Endothelial cell of umbilical vein (primary cell): ENCODE measurements around the gene SEC22B. TPM values are rescaled to one million over a fixed set of nuclear protein-coding genes. Genes with fewer than 3 reads are reported as not detected.
"Not testable (repeated sequence)": the region's sequence is repeated elsewhere in the genome, so short reads cannot be mapped to it uniquely, and the experiment has no call there.

Experiments
- BruUV-seq: library from RNA; stranded (reverse); fragments of 400-500 nt; replicated peaks from 2 replicates; lab custom pipeline; 2021; lab: Mats Ljungman, UMichigan
- CTCF ChIA-PET: fragments of 300-600, 350-600 bp; sonication (Branson Sonifier 250); formaldehyde crosslinking; loops from one replicate; lab custom pipeline; 2021; ENCODE audit warnings: antibody characterized with exemption, inconsistent platforms; lab: Charles Lee
- POLR2A ChIA-PET: fragments of 300-600, 350-600 bp; sonication (Branson Sonifier 250); formaldehyde crosslinking; loops from one replicate; lab custom pipeline; 2021; ENCODE audit warnings: antibody characterized with exemption, inconsistent platforms; lab: Charles Lee
- DNase-seq: peaks from one replicate; pipeline ENCODE4 v3.0.0-alpha.2; 2011; ENCODE audit warnings: low read depth, low spot score
- FAIRE-seq: peaks from 2 replicates; lab custom pipeline; 2011; peaks lifted over from hg19 to GRCh38; lab: Jason Lieb, UNC
- H2AFZ ChIP-seq: 2 replicates; pipeline ENCODE4 v1.6.0; 2012; ENCODE audit warnings: low read depth, low read length, control low read depth, inconsistent platforms
- H3K27ac ChIP-seq: 2 replicates; pipeline ENCODE4 v1.5.1; 2011; ENCODE audit warnings: low read depth, mild to moderate bottlenecking, control low read depth, low read length, moderate library complexity; ENCODE audit not compliant: insufficient read depth
- H3K27me3 ChIP-seq, 2 experiments: 2 replicates each; pipeline versions ENCODE4 v1.6.0 to v1.6.1; 2011; ENCODE audit warnings: low read length in 2 of 2, mixed read lengths in 1 of 2; ENCODE audit not compliant: control insufficient read depth in 2 of 2, insufficient read depth in 2 of 2
- H3K36me3 ChIP-seq, 2 experiments: 2 replicates in 1 of 2; 3 replicates in 1 of 2; pipeline ENCODE4 v1.5.1; 2011; ENCODE audit warnings: low read length in 2 of 2, mild to moderate bottlenecking in 1 of 2, moderate library complexity in 1 of 2; ENCODE audit not compliant: control insufficient read depth in 2 of 2, insufficient read depth in 2 of 2; ENCODE audit errors: extremely low read depth in 1 of 2
- H3K4me1 ChIP-seq: 3 replicates; pipeline ENCODE4 v1.5.1; 2011; ENCODE audit warnings: mild to moderate bottlenecking, low read length; ENCODE audit not compliant: control insufficient read depth, insufficient read depth; ENCODE audit errors: extremely low read depth
- H3K4me2 ChIP-seq: 2 replicates; pipeline ENCODE4 v1.6.1; 2011; ENCODE audit warnings: low read length, control low read depth, mixed read lengths; ENCODE audit not compliant: insufficient read depth
- H3K4me3 ChIP-seq, 3 experiments: fragments of 200-600 bp in 1 of 3; sonication (generic), shearing (Covaris generic) in 1 of 3; replicated peaks in 1 of 3; 2 replicates each; pipeline ENCODE4 v1.5.1; 2011 to 2016; ENCODE audit warnings: control low read depth in 3 of 3, low read length in 3 of 3, mild to moderate bottlenecking in 2 of 3, inconsistent platforms in 1 of 3, low read depth in 1 of 3, moderate library complexity in 1 of 3; ENCODE audit not compliant: insufficient read depth in 1 of 3
- H3K79me2 ChIP-seq: 2 replicates; pipeline ENCODE4 v1.6.0; 2012; ENCODE audit warnings: low read length, inconsistent platforms; ENCODE audit not compliant: control insufficient read depth, insufficient read depth
- H3K9ac ChIP-seq: replicated peaks from 2 replicates; pipeline ENCODE3; 2011; ENCODE audit warnings: low read length, control low read depth; ENCODE audit not compliant: insufficient read depth; ENCODE audit errors: extremely low read depth
- H3K9me1 ChIP-seq: replicated peaks from 3 replicates; pipeline ENCODE4 v1.6.0; 2011; ENCODE audit warnings: mild to moderate bottlenecking, low read length; ENCODE audit not compliant: control insufficient read depth, insufficient read depth; ENCODE audit errors: extremely low read depth
- H3K9me3 ChIP-seq: replicated peaks from 2 replicates; pipeline ENCODE4 v1.5.1; 2012; ENCODE audit warnings: low read length, inconsistent platforms; ENCODE audit not compliant: control insufficient read depth, insufficient read depth
- H4K20me1 ChIP-seq: replicated peaks from 2 replicates; pipeline ENCODE3; 2011; ENCODE audit warnings: mild to moderate bottlenecking, low read length; ENCODE audit not compliant: control insufficient read depth, insufficient read depth; ENCODE audit errors: extremely low read depth
- CTCF ChIP-seq, 2 donors: IDR thresholded peaks; 1 replicate in 1 of 2; 2 replicates in 1 of 2; pipeline ENCODE4 v1.5.1; 2011; ENCODE audit warnings: low read length in 2 of 2, mild to moderate bottlenecking in 2 of 2, moderate library complexity in 2 of 2, control low read depth in 1 of 2, inconsistent platforms in 1 of 2, low read depth in 1 of 2; ENCODE audit not compliant: insufficient read depth in 1 of 2; ENCODE audit errors: extremely low read depth in 1 of 2
- EZH2 ChIP-seq: IDR thresholded peaks from 2 replicates; pipeline ENCODE4 v1.6.1; 2012; ENCODE audit warnings: borderline replicate concordance, low read depth, mild to moderate bottlenecking, moderate library complexity, low read length, inconsistent platforms; ENCODE audit not compliant: severe bottlenecking
- FOS ChIP-seq: IDR thresholded peaks from 2 replicates; pipeline ENCODE4 v1.6.1; 2011; ENCODE audit warnings: mild to moderate bottlenecking, low read length, moderate library complexity, borderline replicate concordance; ENCODE audit not compliant: insufficient read depth
- GATA2 ChIP-seq: IDR thresholded peaks from 2 replicates; pipeline ENCODE4 v1.7.0; 2011; ENCODE audit warnings: low read depth, mild to moderate bottlenecking, moderate library complexity, mixed read lengths, low read length; ENCODE audit not compliant: insufficient read length, insufficient read depth
- JUN ChIP-seq: IDR thresholded peaks from 2 replicates; pipeline ENCODE4 v1.6.1; 2011; ENCODE audit warnings: borderline replicate concordance, low read depth; ENCODE audit not compliant: insufficient read length, insufficient read depth
- MYC ChIP-seq: IDR thresholded peaks from one replicate; pipeline ENCODE4 v1.6.1; 2011; ENCODE audit warnings: mild to moderate bottlenecking, low read depth, low read length
- POLR2A ChIP-seq: IDR thresholded peaks from 2 replicates; pipeline ENCODE4 v1.6.1; 2012; ENCODE audit warnings: low read depth, mild to moderate bottlenecking, control low read depth, low read length
- POLR2AphosphoS5 ChIP-seq: IDR thresholded peaks from 2 replicates; pipeline ENCODE4 v1.6.1; 2012; ENCODE audit warnings: low read depth, mild to moderate bottlenecking, control low read depth, low read length, moderate library complexity; ENCODE audit not compliant: insufficient read depth
- dilution Hi-C: fragments of 300-500 bp; cut with MboI; formaldehyde crosslinking; loops from one replicate; pipeline ENCODE4 v1.15.0; 2019; ENCODE audit warnings: low sequenced_read_pairs; ENCODE audit not compliant: extremely low pct_ligation_motif_present
- intact Hi-C: fragments of 100-400 bp; cut with micrococcal nuclease; formaldehyde crosslinking; loops from one replicate; pipeline ENCODE4 v1.10.0; 2022
- polyA plus RNA-seq, 4 experiments: library from polyadenylated mRNA; depleted of rRNA in 3 of 4; stranded (reverse) in 3 of 4; unstranded in 1 of 4; fragments of >200 nt; gene quantifications; 2 replicates each; pipeline versions ENCODE4 v1.2.1 to v1.2.3, GENCODE V29; 2011 to 2012; ENCODE audit warnings: missing spikeins in 1 of 4
- total RNA-seq: library from RNA; stranded (reverse); gene quantifications from 2 replicates; pipeline ENCODE4 v1.2.3, GENCODE V29; 2021
- TF ChIP-seq, protein P1 (sequence below): IDR thresholded peaks from 2 replicates; pipeline ENCODE4 v1.6.1; 2011; ENCODE audit not compliant: insufficient read depth, insufficient read length

SEC22B gene
- total and polyA plus RNA-seq, 2 donors (not counting 3 experiments of a cell fraction or from before 2014, with no cell fraction given) = 14.2 to 27.3 TPM

- ChIA-PET CTCF (no interaction called here), POLR2A (no interaction called here)
- H3K27me3 ChIP-seq = no peaks in the 10 kb centered on the region
- no peaks in the 10 kb centered on the region for H3K9me3 ChIP-seq
- DNase-seq (peak; percentile 50), FAIRE-seq (no peak)
- dilution Hi-C loops (no loop called here), intact Hi-C loops (no loop called here)
- H3K36me3 ChIP-seq = no peaks in the 10 kb centered on the region
- H3K4me3 ChIP-seq = no peak overlapping the region
- H2AFZ ChIP-seq = peak overlapping the region; percentile 82
- no peak overlapping the region for H3K9ac ChIP-seq
- peaks cover 9% of the 10 kb centered on the region for H3K4me1 ChIP-seq
- TF ChIP-seq EZH2 (no peak), CTCF (IDR thresholded peaks at IDR 0.05; ENCODE audit: extremely low read depth in 1 of 2, insufficient read depth in 1 of 2, low read depth in 1 of 2, low read length in 2 of 2) (no peak), MYC (no peak), POLR2AphosphoS5 (no peak), POLR2A (no peak), JUN (no peak), FOS (no peak), GATA2 (no peak)
- TF ChIP-seq, protein P1, sequence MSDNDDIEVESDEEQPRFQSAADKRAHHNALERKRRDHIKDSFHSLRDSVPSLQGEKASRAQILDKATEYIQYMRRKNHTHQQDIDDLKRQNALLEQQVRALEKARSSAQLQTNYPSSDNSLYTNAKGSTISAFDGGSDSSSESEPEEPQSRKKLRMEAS = no peak
- no TSS peak for BruUV-seq
- peaks cover 13% of the 10 kb centered on the region for H3K79me2 ChIP-seq
- peak overlapping the region; percentile 37 for H3K4me2 ChIP-seq
- no peaks in the 10 kb centered on the region for H4K20me1 ChIP-seq
- H3K27ac ChIP-seq = peak overlapping the region; percentile 67
- no peaks in the 10 kb centered on the region for H3K9me1 ChIP-seq
Observed at GRCh38 chr1:120178799-120179756, 2.8 kb upstream of the SEC22B start.

- H3K27ac ChIP-seq, POLR2A ChIA-PET, dilution Hi-C loops, H3K9me1 ChIP-seq, H3K36me3 ChIP-seq, H3K4me1 ChIP-seq, CTCF ChIA-PET, H3K4me2 ChIP-seq, H3K4me3 ChIP-seq, H4K20me1 ChIP-seq, intact Hi-C loops, H3K9ac ChIP-seq, H3K9me3 ChIP-seq, BruUV-seq, H3K27me3 ChIP-seq, DNase-seq, H2AFZ ChIP-seq, FAIRE-seq: not testable (repeated sequence)
- peaks cover 15% of the 10 kb centered on the region for H3K79me2 ChIP-seq
Observed at GRCh38 chr1:120178058-120178457, 1.7 kb upstream of the SEC22B start.
